Measurements from ENCODE around the gene LRRC3. TPM values are rescaled to one million over a fixed set of nuclear protein-coding genes. Genes with fewer than 3 reads are reported as not detected.

The LRRC3 gene
- polyA plus RNA-seq, 3 donors: 4.1 to 6.0 (median 5.8) TPM

GRCh38 chr21:44485254-44485793, 30.0 kb downstream of the LRRC3 start:
- no peak for DNase-seq (ENCODE audit: extremely low read depth in 1 of 11, low read depth in 9 of 11, low spot score in 4 of 11)

DNA sequence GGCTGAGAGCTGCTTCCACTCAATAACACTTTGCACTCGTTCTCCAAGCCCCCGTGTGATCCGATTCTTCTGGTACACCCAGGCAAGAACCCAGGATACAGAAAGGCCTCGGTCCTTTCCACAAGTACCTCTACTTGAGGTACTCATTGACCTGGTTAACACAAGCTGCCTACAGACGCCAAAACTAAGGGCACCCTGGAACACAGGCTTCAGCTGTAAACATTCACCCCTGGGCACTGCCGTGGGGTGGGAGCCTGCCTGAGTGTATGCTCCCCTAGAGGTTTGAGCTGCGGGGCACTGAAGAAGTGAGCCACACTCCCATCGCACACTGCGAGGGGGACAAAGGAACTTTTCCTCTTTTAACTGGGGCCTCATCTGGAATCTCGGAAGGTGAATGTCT, 30.5 kb downstream of the LRRC3 start:
- DNase-seq (ENCODE audit: extremely low read depth in 1 of 11, low read depth in 9 of 11, low spot score in 4 of 11): no peak

- no peak for DNase-seq (ENCODE audit: extremely low read depth in 1 of 11, low read depth in 9 of 11, low spot score in 4 of 11)
Observed at GRCh38 chr21:44486302-44486701, 31.0 kb downstream of the LRRC3 start.

DNA sequence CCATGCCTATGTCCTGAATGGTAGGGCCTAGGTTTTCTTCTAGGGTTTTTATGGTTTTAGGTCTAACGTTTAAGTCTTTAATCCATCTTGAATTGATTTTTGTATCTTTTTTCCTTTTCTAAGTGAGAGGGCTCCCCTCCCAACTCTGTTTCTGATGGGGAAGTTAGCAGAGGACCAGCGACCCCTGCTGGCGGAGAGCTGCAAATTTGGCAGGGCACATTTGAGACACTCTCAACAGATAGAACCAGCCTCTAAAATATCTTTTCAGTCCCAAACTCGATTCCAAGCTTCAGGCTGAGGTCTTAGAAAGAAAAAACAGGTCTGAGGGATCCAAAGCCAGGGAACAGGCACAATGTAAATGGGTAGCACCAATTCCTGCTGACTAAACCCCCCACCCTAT, 32.5 kb downstream of the LRRC3 start:
- DNase-seq (ENCODE audit: extremely low read depth in 1 of 11, low read depth in 9 of 11, low spot score in 4 of 11): no peak

GRCh38 chr21:44489962-44490361, 34.7 kb downstream of the LRRC3 start:
- no peak for DNase-seq (ENCODE audit: extremely low read depth in 1 of 11, low read depth in 9 of 11, low spot score in 4 of 11)

DNA sequence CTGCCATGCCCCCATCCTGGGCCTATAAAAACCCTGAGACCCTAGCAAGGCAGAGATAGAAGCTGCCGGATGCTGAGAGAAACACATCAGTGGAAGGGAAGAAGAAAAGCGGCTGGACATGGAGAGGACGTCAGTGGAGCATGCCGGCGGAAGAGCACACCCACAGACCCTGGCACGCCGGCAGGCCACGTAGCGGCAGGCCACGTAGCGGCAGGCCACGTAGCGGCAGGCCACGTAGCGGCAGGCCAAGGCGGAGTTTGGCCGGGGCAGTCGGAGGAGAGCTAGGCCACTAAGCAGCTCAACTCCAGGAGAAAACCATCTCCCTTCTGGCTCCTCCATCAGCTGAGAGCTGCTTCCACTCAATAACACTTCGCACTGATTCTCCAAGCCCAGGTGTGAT, 35.1 kb downstream of the LRRC3 start:
- no peak for DNase-seq (ENCODE audit: extremely low read depth in 1 of 11, low read depth in 9 of 11, low spot score in 4 of 11)

- DNase-seq (ENCODE audit: extremely low read depth in 1 of 11, low read depth in 9 of 11, low spot score in 4 of 11): no peak
Observed at GRCh38 chr21:44490816-44491215, 35.5 kb downstream of the LRRC3 start.

DNA sequence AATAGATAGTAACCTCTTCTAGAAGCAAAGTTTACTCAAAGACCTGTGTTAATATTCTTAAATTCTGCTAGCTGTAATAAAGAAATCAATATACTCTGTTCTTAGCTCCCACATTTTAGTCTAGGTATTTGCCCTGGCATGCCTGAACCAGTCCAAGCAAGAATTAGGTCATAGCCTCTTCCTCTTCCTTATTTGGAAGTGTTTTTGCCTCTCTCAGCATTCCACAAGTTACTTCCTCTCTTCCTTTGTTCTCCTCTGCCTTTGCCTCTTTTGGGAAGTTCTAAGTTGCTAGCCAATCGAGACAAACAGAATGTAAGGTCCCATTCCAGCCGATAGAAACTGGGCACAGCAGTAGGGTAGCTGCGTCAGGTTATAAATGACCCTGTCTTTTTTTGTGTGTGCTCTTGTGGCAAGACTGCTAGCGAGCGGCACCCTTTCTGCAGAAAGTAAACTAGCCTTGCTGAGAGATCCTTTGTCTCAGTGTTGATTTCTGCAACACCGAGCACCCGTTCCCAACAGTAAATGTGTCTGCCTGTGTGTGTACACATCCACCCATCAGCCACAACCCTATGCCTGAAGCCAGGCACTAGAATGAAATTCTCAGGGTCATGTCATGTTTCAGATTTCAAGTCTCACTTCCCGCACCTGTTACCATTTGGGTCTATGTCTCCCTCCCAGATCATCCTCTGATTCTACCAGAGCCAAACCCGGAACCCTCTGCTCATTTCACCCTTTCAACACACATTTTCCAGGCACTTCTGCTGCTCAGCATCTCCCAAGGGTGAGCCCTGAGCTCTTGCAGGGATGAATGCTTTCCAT, 37.5 kb downstream of the LRRC3 start:
- DNase-seq (ENCODE audit: extremely low read depth in 1 of 11, low read depth in 9 of 11, low spot score in 4 of 11): no peak

- no peak for DNase-seq (ENCODE audit: extremely low read depth in 1 of 11, low read depth in 9 of 11, low spot score in 4 of 11)
Observed at GRCh38 chr21:44494418-44494817, 39.1 kb downstream of the LRRC3 start.

- no peak for DNase-seq (ENCODE audit: extremely low read depth in 1 of 11, low read depth in 9 of 11, low spot score in 4 of 11)
Observed at GRCh38 chr21:44494956-44495355, 39.6 kb downstream of the LRRC3 start.

DNA sequence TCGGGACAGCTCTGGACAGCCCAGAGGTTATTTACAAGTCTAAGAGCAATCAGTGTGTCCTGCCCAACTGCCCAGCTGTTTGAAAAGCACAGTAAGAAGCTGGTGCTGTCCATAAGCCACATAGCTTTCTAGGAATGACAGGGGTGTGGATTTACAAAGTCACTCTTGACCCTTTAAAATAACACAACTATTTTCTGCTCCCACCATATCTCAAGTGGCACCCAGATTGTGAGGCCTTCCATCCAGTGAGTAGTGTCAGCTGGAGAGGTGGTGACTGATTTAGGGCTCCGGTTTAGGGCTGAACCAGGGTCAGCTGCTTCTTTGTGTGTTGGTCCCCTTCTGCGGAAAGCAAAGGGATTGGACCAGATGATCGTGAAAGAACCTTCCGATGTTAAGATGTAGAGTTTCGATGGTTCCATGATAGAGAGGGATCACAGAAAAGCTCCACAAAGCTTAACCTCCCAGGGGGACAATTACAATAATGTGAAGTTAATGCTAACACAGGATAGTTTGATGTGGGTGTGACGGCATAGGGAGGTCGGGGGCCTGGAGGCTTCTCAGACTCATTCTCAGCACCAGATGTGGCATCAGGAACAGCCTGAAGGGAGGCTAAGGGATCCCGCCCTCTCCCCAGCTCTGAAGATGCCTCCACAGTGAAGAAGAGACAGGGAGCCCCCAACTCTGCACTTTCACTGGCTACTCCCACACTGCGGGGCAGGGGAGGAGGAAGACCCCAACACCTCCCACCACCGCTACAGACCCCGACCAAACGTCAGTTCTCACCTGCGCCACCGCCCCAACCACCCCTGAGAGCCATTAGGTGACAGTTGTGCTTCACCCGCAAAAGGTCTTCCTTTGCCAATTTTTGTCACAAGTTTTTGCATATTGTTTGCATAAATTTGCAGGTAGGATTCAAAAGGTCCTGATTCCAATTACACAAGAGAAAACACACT, 40.6 kb downstream of the LRRC3 start:
- no peak for DNase-seq (ENCODE audit: extremely low read depth in 1 of 11, low read depth in 9 of 11, low spot score in 4 of 11)

GRCh38 chr21:44496564-44497550, 41.5 kb downstream of the LRRC3 start:
- no peak for DNase-seq (ENCODE audit: extremely low read depth in 1 of 11, low read depth in 9 of 11, low spot score in 4 of 11)

GRCh38 chr21:44497703-44498126, 42.4 kb downstream of the LRRC3 start:
- no peak for DNase-seq (ENCODE audit: extremely low read depth in 1 of 11, low read depth in 9 of 11, low spot score in 4 of 11)

DNA sequence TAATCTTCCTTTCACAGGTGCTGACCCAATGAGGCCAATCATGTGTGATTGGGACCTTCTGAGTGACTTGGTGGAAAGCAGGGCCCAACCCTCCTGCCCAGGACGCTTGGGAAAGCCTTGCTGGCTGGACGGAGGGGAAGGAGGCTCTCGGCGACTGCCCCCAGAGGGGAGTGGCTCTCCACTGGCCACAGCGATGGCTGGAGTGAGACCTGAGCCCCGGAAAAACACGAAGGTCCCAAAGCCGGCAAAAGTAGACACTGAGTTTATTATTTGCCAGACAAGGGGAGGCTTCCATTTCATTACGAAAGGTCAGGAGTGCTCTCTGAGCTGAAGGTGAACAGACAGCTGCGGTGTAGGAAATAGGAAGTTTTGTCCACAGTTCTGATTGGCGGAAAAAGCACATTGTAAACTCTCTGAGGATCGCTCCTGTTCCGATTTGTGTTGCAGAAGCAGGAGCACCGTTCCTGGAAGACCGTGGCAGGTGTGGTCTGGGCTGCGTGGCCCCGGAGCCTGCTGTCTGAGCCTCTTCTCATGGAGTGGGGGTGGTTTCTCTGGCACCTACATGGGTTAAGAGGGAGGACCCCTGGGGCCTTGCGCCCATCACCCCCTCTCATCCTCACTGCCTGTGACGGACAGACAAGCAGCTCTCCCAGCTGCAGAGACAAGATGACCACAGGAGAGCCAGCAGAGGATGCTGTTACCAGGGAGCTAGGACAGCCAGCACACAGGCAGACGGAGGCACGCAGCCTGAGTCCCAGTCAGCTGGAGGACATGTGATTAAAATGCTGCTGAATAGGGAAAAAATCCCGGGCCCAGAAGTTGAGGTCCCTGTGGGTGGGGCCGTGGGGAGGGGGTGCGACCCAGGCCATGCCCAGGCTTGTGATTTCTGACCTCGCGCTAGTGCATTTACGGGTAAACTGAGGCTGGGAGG, 43.2 kb downstream of the LRRC3 start:
- DNase-seq (ENCODE audit: extremely low read depth in 1 of 11, low read depth in 9 of 11, low spot score in 4 of 11): no peak

DNA sequence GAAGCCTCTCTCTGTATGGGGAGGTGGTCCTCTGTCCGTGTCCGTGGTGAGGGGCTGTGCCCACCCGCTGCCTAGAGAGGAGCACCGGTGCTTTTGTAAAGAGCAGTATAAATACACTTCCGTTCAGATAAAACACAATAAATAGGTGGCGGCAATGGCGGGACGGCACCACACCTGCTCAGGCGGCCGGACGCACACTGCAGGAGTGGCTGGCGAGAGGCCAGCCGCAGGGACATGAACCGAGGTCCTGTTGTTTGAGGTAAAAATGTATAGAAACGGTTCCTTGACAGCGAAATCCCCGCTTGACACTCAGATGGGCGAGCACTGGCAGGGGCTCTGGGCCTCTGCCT, 43.9 kb downstream of the LRRC3 start:
- DNase-seq (ENCODE audit: extremely low read depth in 1 of 11, low read depth in 9 of 11, low spot score in 4 of 11): no peak

DNA sequence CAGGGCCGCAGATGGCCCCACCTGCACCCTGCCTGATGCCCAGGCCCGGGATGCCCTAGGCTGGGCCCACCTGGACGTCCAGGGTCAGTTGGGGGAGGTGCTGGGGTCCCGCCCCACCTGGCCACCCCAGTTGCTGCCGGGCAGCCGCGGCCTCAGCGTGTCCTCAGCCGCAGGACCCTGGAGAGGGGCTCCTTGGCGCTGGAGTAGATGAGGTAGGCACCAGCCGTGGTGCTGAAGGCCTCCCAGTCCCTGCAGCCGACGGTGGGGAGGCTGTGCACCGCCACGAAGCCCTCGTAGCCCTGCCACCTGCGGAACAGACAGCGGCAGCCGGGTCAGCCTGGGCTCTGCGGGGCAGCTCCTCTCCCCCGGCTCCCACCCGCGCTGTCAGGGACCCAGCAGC, 44.3 kb downstream of the LRRC3 start:
- no peak for DNase-seq (ENCODE audit: extremely low read depth in 1 of 11, low read depth in 9 of 11, low spot score in 4 of 11)

- DNase-seq (ENCODE audit: extremely low read depth in 1 of 11, low read depth in 9 of 11, low spot score in 4 of 11): no peak
Observed at GRCh38 chr21:44500111-44500510, 44.8 kb downstream of the LRRC3 start.
